Measurements from ENCODE around the gene TMEM30B.

The TMEM30B gene

GRCh38 chr14:61229475-61229888 is 51.7 kb downstream of the TMEM30B start:
- DNase-seq, result no peak

GRCh38 chr14:61227884-61228591 is 53.1 kb downstream of the TMEM30B start:
- no peak for DNase-seq

Measured in SHP77 treated with DMSO at 0.1 percent for 48 hours (cell line).